ENCODE results near the gene NDUFB3.

GRCh38 chr2:201084863-201085262 lies 13.1 kb downstream of the NDUFB3 start:
- no peak for TF ChIP-seq CTCF (IDR thresholded peaks at IDR 0.05)
- TF ChIP-seq POLR2A (IDR thresholded peaks at IDR 0.05), result no peak
- TF ChIP-seq EP300 (IDR thresholded peaks at IDR 0.05), result no peak

Data from ovary (tissue), 3 donors.